PFSK-1 (cell line): ENCODE measurements around the gene VSIG10.

Source experiments
- SIN3A ChIP-seq: IDR thresholded peaks from 2 replicates; pipeline ENCODE4 v1.6.1; 2012; ENCODE audit warnings: mild to moderate bottlenecking, low read length, moderate library complexity, borderline replicate concordance; ENCODE audit not compliant: insufficient read depth
- TAF1 ChIP-seq: IDR thresholded peaks from 2 replicates; pipeline ENCODE4 v1.6.1; 2012; ENCODE audit warnings: low read length, control low read depth, borderline replicate concordance; ENCODE audit not compliant: insufficient read depth
- TF ChIP-seq, protein P1 (sequence below), 2 experiments: IDR thresholded peaks; 2 replicates each; pipeline versions ENCODE4 v1.6.1 to v1.8.0; 2011 to 2012; ENCODE audit warnings: low read depth in 2 of 2, low read length in 2 of 2, control low read depth in 1 of 2, inconsistent platforms in 1 of 2, mild to moderate bottlenecking in 1 of 2, moderate library complexity in 1 of 2; ENCODE audit not compliant: insufficient read depth in 1 of 2

DNA sequence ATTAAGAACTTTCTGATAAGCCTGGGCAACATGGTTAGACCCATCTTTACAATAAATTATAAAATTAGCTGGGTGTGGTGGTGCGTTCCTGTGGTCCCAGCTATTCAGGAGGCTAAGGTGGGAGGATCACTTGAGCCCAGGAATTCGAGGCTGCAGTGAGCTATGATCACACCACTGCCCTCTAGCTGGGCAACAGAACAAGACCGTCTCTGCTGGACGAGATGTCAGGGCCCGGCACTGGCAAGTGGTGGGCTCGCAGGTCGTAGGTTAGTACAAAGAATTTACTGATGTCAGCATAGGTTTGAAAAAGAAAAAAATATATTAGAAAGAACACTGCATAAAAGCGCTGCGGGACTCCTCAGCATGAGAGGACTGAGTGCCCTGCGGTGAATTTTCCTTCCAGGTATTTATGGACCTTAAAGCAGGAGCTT, 15.7 kb upstream of the VSIG10 start:
- TF ChIP-seq SIN3A (no peak), TAF1 (no peak)
- TF ChIP-seq, protein P1, sequence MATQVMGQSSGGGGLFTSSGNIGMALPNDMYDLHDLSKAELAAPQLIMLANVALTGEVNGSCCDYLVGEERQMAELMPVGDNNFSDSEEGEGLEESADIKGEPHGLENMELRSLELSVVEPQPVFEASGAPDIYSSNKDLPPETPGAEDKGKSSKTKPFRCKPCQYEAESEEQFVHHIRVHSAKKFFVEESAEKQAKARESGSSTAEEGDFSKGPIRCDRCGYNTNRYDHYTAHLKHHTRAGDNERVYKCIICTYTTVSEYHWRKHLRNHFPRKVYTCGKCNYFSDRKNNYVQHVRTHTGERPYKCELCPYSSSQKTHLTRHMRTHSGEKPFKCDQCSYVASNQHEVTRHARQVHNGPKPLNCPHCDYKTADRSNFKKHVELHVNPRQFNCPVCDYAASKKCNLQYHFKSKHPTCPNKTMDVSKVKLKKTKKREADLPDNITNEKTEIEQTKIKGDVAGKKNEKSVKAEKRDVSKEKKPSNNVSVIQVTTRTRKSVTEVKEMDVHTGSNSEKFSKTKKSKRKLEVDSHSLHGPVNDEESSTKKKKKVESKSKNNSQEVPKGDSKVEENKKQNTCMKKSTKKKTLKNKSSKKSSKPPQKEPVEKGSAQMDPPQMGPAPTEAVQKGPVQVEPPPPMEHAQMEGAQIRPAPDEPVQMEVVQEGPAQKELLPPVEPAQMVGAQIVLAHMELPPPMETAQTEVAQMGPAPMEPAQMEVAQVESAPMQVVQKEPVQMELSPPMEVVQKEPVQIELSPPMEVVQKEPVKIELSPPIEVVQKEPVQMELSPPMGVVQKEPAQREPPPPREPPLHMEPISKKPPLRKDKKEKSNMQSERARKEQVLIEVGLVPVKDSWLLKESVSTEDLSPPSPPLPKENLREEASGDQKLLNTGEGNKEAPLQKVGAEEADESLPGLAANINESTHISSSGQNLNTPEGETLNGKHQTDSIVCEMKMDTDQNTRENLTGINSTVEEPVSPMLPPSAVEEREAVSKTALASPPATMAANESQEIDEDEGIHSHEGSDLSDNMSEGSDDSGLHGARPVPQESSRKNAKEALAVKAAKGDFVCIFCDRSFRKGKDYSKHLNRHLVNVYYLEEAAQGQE (IDR thresholded peaks at IDR 0.05; ENCODE audit: insufficient read depth in 1 of 2, low read depth in 2 of 2, low read length in 2 of 2), result no peak
